PFSK-1 (cell line): Measurements from ENCODE around the gene MYH7B.

Experiments
- POLR2AphosphoS5 ChIP-seq: IDR thresholded peaks from 2 replicates; pipeline ENCODE4 v1.6.1; 2012; ENCODE audit warnings: low read depth, mild to moderate bottlenecking, control low read depth, low read length, moderate library complexity
- SIN3A ChIP-seq: IDR thresholded peaks from 2 replicates; pipeline ENCODE4 v1.6.1; 2012; ENCODE audit warnings: mild to moderate bottlenecking, low read length, moderate library complexity, borderline replicate concordance; ENCODE audit not compliant: insufficient read depth

- no peak for TF ChIP-seq POLR2AphosphoS5
- no peak for TF ChIP-seq SIN3A
Measured at GRCh38 chr20:34979366-34980153, 23.9 kb downstream of the MYH7B start.
